ENCODE results near the gene MASP1.

MASP1 gene

GRCh38 chr3:187291512-187292132 lies at the start of gene MASP1:
MASP1 (minus strand) TSS chr3:187291737; CDS start chr3:187291632, 105 bp downstream.
- no peak for DNase-seq

- no peak for DNase-seq
These were observed 49.0 kb upstream of the MASP1 start for GRCh38 chr3:187340578-187340977.

GRCh38 chr3:187336322-187336721 lies 44.8 kb upstream of the MASP1 start:
- DNase-seq = no peak

GRCh38 chr3:187334904-187335303 lies 43.4 kb upstream of the MASP1 start:
- no peak for DNase-seq

- DNase-seq = no peak
These were observed 37.2 kb upstream of the MASP1 start for GRCh38 chr3:187328691-187329090.

GRCh38 chr3:187327845-187328244 lies 36.3 kb upstream of the MASP1 start:
- DNase-seq = no peak

- DNase-seq = no peak
These were observed 34.1 kb upstream of the MASP1 start for GRCh38 chr3:187325632-187326031.

- DNase-seq = no peak
These were observed 31.6 kb upstream of the MASP1 start for GRCh38 chr3:187323091-187323490.

GRCh38 chr3:187322291-187322690 lies 30.8 kb upstream of the MASP1 start:
- no peak for DNase-seq

GRCh38 chr3:187321766-187322165 lies 30.2 kb upstream of the MASP1 start:
- no peak for DNase-seq

GRCh38 chr3:187319699-187320302 lies 28.3 kb upstream of the MASP1 start:
- peak; percentile 15 to 49 for DNase-seq

- DNase-seq = peak; percentile 18 to 76
These were observed 27.5 kb upstream of the MASP1 start for GRCh38 chr3:187318819-187319616.

- no peak for DNase-seq
These were observed 24.3 kb upstream of the MASP1 start for GRCh38 chr3:187315872-187316271.

GRCh38 chr3:187314176-187314575 lies 22.6 kb upstream of the MASP1 start:
- no peak for DNase-seq

GRCh38 chr3:187310954-187311470 lies 19.5 kb upstream of the MASP1 start:
- DNase-seq = no peak

- DNase-seq = no peak
These were observed 18.7 kb upstream of the MASP1 start for GRCh38 chr3:187310226-187310625.

- DNase-seq = no peak
These were observed 14.3 kb upstream of the MASP1 start for GRCh38 chr3:187305881-187306280.

- DNase-seq = no peak
These were observed 8.1 kb upstream of the MASP1 start for GRCh38 chr3:187299611-187300010.

GRCh38 chr3:187296911-187297310 lies 5.4 kb upstream of the MASP1 start:
- DNase-seq = no peak

- DNase-seq = no peak
These were observed 4.5 kb upstream of the MASP1 start for GRCh38 chr3:187296058-187296457.

GRCh38 chr3:187295316-187296034 lies 3.9 kb upstream of the MASP1 start:
- DNase-seq = no peak

- no peak for DNase-seq
These were observed 2.2 kb upstream of the MASP1 start for GRCh38 chr3:187293516-187294430.
